ENCODE measurements around the gene LSM3. TPM values are rescaled to one million over a fixed set of nuclear protein-coding genes. Genes with fewer than 3 reads are reported as not detected.

LSM3 gene
- total RNA-seq, 1 donor from 2014 or later: 8.8 TPM

DNA sequence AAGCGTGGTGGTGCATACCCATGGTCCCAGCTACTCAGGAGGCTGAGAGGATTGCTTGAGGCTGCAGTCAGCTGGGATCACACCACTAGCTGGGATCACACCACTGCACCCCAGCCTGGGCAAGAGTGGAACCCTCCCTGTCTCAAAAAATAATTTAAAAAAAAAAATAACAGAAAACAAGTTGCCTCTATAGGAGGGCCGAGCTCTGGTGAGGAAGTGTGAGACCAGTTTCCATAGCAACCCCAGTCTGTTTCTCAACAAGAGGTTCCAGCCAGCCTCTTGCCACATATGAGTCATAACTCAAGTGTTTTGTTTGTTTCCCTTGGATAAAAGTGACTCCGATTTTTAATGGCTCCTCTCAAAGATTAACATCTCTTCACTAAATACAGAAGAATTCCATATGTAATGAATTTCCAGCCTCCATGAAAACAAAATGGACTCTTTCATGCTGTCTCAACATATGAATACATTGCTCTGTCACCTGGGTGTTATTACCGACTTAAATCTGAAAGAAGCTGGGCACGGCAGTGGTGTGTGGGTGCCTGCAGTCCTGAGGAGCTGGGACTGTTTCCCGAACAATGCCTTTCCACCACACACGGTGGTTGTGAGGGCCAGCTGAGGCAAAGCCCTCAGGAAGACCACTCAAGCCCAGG, 34.1 kb upstream of the LSM3 start:
- DNase-seq (no peak), ATAC-seq (peak; percentile 73)
- H3K27me3 ChIP-seq: no peaks in the 10 kb centered on the region
- no peak for TF ChIP-seq CTCF (IDR thresholded peaks at IDR 0.05)
- H3K4me1 ChIP-seq: peaks cover 55% of the 10 kb centered on the region
- peak overlapping the region; percentile 2 for H3K4me3 ChIP-seq
- intact Hi-C loops (cut with DNase I): no loop called here
- H3K27ac ChIP-seq: peak overlapping the region; percentile 96
- H3K36me3 ChIP-seq: peaks cover 67% of the 10 kb centered on the region
- no peaks in the 10 kb centered on the region for H3K9me3 ChIP-seq

GRCh38 chr3:14145236-14145635, 33.4 kb upstream of the LSM3 start:
- no peak for ATAC-seq
- intact Hi-C loops (cut with DNase I): no loop called here
- Histone ChIP-seq H3K36me3 (peaks cover 60% of the 10 kb centered on the region), H3K27me3 (no peaks in the 10 kb centered on the region), H3K4me1 (peaks cover 55% of the 10 kb centered on the region), H3K9me3 (no peaks in the 10 kb centered on the region), H3K27ac (peak overlapping the region; percentile 96), H3K4me3 (no peak overlapping the region)
- no peak for DNase-seq
- no peak for TF ChIP-seq CTCF (IDR thresholded peaks at IDR 0.05)

GRCh38 chr3:14145670-14146380, 32.8 kb upstream of the LSM3 start:
- Histone ChIP-seq H3K9me3 (no peaks in the 10 kb centered on the region), H3K27ac (peak overlapping the region; percentile 96), H3K27me3 (no peaks in the 10 kb centered on the region), H3K36me3 (peaks cover 54% of the 10 kb centered on the region), H3K4me1 (peaks cover 50% of the 10 kb centered on the region), H3K4me3 (no peak overlapping the region)
- ATAC-seq (no peak), DNase-seq (no peak)
- TF ChIP-seq CTCF (IDR thresholded peaks at IDR 0.05): no peak
- intact Hi-C loops (cut with DNase I): no loop called here

GRCh38 chr3:14146381-14147065, 32.1 kb upstream of the LSM3 start:
- Histone ChIP-seq H3K9me3 (no peaks in the 10 kb centered on the region), H3K27me3 (no peaks in the 10 kb centered on the region), H3K4me1 (peaks cover 44% of the 10 kb centered on the region), H3K36me3 (peaks cover 53% of the 10 kb centered on the region), H3K4me3 (no peak overlapping the region), H3K27ac (peak overlapping the region; percentile 96)
- no peak for TF ChIP-seq CTCF (IDR thresholded peaks at IDR 0.05)
- ATAC-seq (peak; percentile 5), DNase-seq (no peak)
- intact Hi-C loops (cut with DNase I): no loop called here

- Histone ChIP-seq H3K9me3 (no peaks in the 10 kb centered on the region), H3K4me3 (no peak overlapping the region), H3K4me1 (peaks cover 39% of the 10 kb centered on the region), H3K27me3 (no peaks in the 10 kb centered on the region), H3K27ac (peak overlapping the region; percentile 96), H3K36me3 (peaks cover 53% of the 10 kb centered on the region)
- ATAC-seq: no peak
- DNase-seq: no peak
- intact Hi-C loops (cut with DNase I): no loop called here
- no peak for TF ChIP-seq CTCF (IDR thresholded peaks at IDR 0.05)
Observed at GRCh38 chr3:14147066-14147435, 31.6 kb upstream of the LSM3 start.

Measured in upper lobe of right lung (tissue), 1 donor.